Measurements from ENCODE around the gene FAAP100.

FAAP100 gene

GRCh38 chr17:81509972-81510784, 42.0 kb downstream of the FAAP100 start:
- DNase-seq: no peak

DNA sequence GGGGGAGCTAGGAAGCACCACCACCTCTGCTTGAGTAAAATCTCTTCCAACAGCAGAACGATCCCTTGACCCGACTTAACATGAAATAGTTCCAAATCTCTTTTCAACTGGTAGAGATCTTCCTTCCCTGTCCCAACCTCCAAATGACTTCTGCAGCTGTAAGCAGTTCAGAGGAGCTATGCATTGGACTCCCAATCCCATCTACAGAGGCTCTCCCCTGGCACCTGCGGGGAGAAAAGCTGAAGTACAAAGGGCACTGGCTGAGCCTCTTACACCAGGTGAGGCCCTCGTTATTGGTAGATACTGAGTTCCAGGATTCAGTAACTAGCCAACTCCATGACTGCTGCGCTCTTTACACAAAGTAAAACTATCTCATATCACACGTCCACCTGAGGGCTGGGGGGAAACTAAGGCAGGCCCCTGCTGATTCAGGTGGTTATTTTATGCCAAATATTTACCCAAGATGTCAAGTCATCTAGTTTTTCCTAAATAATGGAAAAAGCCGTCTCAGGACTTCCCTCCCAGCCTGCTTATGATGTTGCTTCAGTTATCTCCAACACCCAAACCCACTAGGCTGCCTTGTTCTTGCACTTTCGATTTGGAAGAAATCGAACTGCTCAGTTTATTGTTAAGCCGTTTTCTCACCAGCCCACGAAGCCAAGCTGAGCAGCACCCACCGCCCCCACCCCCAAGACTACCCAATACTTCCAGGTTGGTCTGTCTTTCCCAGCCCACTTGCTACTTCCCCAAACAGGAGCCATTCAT, 42.8 kb downstream of the FAAP100 start:
- DNase-seq: no peak

DNA sequence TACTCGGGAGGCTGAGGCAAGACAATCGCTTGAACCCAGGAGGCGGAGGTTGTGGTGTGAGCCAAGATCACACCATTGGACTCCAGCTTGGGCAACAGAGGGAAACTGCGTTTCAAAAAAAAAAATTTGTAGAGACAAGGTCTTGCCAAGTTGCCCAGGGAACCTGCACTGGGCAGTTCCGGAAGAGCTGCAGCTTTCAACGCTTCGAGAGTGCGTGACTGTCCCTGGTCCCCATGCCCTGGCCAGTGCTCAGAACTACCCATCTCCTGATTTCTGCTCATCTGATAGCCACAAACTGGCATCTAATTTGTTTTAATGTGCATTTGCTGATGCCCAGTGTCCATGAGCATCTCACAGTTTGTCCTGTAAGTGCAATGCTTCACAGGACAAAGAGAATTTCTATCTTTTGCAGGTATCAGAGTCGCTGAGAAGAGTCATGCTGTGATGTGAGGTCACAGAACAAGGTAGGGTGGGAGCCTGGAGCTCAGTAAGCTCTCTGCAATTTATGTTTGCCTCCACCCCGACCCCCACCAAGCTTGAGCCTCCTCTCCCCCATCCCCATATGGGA, 43.4 kb downstream of the FAAP100 start:
- DNase-seq: no peak

DNA sequence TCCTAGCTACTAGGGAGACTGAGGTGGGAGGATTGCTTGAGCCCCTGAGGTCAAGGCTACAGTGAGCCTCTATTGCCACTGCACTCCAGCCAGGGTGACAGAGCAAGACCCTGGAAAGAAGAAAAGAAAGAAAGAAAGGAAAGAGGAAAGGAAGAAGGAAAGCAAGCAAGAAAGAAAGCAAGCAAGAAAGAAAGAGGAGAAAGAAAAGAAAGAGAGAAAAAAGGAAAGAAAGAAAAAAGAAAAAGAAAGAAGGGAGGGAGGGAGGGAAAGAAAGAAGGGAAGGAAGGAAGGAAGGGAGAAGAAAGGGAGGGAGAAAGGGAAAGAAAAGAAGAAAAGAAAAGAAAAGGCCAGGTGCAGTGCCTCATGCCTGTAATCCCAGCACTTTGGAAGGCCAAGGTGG, 48.5 kb downstream of the FAAP100 start:
- DNase-seq: no peak

DNA sequence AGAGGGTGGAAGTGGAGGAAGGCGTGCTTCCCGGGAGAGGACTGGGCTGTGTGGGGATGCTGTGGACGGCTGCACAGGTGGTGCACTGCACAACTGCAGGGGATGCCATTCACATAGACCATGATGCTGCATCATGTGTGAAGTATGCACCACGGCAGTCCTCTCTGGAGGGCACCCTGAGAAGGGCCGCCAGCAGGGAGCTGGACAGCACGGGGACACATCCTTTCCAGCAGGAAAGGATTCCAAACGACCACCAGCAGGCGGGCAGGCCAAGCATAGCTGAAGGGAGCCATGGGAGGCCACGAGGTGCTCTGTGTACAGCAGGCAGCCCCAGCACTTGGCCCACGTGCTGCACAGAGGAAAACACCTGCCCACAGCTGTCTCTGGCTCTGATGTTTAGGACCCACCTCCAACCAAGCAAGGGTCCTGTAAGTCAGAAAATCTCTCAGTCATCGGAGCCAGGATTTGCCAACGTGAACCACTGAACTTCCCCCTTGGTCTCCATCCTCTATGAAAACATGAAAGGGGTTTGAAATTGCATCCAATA, 49.6 kb downstream of the FAAP100 start:
- no peak for DNase-seq

- no peak for DNase-seq
Observed at GRCh38 chr17:81500047-81500446, 52.1 kb downstream of the FAAP100 start.

DNA sequence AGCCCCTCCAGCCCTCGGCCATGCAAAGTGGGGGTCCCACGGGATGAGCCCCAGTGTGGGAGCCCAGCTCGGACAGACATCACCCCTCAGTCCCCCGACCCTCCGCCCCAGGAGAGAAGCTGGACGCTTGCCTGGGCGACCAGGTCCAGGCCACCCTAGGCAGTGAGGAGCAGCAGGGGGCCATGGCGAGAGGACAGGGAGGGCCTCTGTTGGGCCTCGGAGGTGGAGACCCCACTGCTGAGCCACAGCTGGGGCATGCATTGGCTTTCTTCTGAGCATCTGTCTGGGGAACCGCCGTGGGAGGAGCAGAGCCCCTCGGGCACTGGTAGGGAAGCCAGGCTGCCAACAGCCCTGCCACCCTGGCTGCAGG, 52.6 kb downstream of the FAAP100 start:
- DNase-seq: no peak

DNA sequence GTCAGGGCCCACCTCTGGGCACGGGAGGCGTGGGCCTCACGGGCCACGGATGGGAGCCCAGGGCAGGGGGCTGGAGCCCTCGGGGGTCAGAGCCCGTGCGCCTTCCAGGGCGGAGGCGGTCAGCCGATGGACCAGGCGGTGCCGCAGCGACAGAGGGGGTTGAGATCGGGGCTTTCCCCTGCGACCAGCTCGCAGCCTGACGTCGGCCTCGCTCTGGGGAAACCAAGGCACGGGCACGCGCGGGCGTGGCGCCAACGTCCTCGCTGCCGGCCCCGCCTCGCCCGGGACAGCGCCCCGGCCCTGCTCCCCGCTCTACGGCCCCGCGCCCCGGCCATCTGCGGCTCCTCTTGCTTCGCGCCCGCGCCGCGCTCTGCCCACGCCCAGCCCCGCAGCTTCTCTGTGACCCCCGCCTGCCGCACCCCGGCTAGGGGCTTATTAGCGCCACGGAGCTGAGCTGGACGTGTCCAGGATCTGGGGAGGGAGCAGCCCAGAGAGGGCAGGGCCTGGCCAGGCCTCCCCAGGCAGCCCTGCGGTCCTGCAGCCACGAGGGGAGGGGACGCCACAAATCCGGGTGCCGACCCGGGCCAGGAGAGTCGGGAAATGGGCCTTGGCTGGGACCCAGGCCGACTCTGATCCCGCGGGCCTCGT, 53.1 kb downstream of the FAAP100 start:
- no peak for DNase-seq

DNA sequence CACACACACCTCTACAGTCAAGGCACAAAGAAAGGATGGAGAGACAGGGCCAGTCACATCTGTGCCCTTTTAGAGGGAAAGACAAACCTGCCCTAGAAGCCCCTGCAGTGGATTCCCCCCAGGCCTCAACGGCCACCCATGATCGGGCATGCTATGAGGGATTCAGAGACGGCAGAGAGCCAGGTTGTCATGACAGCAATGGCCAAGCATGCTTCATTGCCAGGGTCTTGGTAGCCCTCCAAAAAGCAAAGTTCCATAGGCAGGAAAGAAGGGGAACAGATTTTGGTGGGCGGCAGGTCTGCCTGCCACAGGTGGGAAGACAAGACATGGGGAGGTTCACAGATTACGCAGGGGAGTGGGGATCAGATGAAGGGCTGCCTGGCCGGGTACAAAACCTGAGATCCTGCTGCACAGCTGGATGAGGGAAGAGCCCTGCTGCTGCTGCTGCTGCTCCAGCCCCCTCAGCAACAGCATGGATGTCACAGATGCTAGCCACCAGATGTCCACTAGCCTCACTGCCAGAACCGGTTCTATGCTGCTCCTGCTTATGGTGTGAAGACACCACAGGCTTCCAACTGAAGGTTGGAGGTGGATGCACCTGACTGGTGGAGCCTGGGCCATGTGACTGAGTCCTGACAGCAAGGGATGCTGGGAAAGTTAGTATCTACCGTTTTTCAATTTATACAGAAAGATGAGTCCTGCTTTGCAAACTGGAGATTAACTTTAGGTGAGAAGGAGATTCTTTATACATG, 57.4 kb downstream of the FAAP100 start:
- DNase-seq: no peak

GRCh38 chr17:81493198-81494038, 58.7 kb downstream of the FAAP100 start:
- DNase-seq: no peak

DNA sequence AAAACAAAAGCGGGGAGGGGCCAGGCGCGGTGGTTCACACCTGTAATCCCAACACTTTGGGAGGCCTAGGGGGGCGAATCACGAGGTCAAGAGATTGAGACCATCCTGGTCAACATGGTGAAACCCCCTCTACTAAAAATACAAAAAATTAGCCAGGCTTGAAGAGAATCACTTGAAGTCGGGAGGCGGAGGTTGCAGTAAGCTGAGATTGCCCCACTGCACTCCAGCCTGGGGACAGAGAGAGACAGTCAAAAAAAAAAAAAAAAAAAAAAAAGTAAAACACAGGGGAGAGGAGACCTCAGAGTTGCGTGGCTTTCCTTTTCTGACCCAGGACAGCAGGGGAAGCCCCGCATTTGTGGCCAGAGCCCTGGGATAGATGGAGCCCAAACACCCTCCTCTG, 59.4 kb downstream of the FAAP100 start:
- no peak for DNase-seq

GRCh38 chr17:81492202-81492601, 60.0 kb downstream of the FAAP100 start:
- no peak for DNase-seq

DNA sequence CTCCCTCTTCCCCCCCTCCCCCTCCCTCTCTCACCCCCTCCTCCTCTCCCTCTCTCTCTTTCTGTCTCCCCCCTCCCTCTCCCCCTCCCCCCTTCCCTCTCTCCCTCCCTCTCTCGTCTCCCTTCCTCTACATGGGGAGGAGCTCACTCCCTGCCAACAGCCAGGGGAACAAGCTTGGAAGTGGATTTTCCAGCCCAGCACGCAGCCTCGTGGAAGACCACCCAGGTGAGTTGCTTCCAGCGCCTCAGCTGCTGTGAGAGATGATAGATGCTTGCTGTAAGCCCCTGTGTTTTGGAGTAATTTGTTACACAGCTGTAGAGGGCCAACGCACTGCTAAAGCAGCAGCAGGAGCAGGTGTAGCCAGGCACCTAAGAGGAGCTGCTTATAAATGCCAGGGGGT, 60.4 kb downstream of the FAAP100 start:
- no peak for DNase-seq

DNA sequence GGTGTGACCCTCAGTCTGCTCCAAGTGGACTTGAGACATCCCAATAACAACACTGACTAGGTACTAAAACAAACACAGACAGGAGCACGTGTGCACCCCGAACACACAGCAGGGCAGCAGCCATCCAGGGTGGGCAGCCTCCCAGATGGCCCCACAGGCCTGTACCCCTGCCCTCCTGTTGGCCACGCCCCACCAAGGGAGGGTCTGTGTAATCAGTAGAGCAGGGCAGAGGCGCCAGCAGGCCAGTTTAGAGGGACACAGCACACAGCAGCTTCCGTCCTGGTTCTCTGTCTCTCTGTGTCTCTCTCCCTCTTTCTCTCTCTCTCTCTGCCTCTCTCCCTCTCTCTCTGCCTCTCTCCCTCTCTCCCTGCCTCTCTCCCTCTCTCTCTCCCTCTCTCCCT, 61.0 kb downstream of the FAAP100 start:
- no peak for DNase-seq

DNA sequence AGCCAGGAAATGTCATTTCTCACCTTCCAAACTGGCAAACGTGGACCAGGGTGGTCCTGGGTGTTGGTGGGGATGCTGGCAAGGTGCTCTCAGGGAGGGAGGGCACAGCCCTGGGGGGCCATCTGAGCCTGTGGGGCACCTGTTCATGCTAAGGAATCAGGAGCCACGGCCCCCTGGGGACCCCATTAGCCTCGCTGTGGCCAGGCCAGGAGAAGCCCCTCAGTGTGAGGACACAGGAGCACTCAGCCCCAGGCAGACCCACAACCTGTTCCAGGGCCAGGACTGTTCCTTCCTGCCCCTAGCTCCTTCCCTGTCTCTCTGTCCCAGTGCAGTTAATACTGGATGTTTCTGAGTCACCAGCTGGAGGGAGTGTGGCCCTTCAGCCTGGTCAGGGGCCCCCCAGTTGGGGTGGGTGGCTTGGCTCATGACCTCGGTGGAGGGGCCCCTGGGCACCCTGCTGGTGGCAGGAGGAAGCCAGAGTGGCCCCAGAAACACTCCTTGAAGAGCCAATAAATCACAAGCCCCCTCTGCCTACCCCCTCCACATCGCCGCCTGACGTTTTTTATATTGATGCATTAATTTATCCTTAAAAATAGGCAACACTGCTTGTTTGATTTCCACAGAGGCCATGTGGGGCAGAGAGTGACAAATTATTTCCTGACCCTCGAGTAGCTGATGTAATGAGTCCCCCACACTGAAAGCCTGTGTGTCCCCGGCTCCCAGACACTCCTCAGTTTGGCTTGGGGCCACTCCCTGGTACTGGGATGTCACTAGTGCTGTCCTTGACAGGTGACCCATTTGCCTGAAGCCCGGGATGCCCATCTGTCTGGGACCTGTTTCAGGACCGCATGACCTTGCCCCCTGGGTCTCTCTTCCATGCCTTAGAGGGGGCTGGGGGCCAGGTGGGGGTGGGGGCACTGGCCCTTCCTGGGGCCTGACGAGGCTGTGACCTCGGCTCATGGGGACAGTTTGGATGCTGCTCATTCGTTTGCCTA, 61.9 kb downstream of the FAAP100 start:
- DNase-seq: no peak

Measured in NCI-H1436 treated with DMSO at 0.1 percent for 48 hours (cell line).